Esophagus muscularis mucosa (tissue), 4 donors: ENCODE measurements around the gene JAKMIP3.

ENCODE experiments used
- CTCF ChIP-seq, 3 experiments: fragments of 200-600 bp in 2 of 3; fragments of 450-650 bp in 1 of 3; sonication (generic) in 2 of 3; IDR thresholded peaks; one replicate each; pipeline ENCODE4 v1.5.1; 2017 to 2019; ENCODE audit warnings: antibody characterized with exemption in 3 of 3, mild to moderate bottlenecking in 2 of 3, moderate library complexity in 1 of 3
- EP300 ChIP-seq: sonication (generic); formaldehyde crosslinking; IDR thresholded peaks from one replicate; pipeline ENCODE4 v1.6.1; 2017; ENCODE audit warnings: antibody characterized with exemption
- POLR2A ChIP-seq: fragments of 450-650 bp; IDR thresholded peaks from one replicate; pipeline ENCODE4 v1.6.1; 2017; ENCODE audit warnings: antibody characterized with exemption, moderate library complexity, mild to moderate bottlenecking, low read depth
- POLR2AphosphoS5 ChIP-seq, 2 donors: sonication (generic); formaldehyde crosslinking; IDR thresholded peaks; one replicate each; pipeline ENCODE4 v1.6.1; 2017; ENCODE audit warnings: antibody characterized with exemption in 2 of 2

GRCh38 chr10:132061030-132061429, 4.7 kb upstream of the JAKMIP3 start:
- TF ChIP-seq CTCF (IDR thresholded peaks at IDR 0.05) (no peak), POLR2AphosphoS5 (IDR thresholded peaks at IDR 0.05) (no peak), POLR2A (no peak), EP300 (no peak)
